Spleen (tissue), 7 donors: ENCODE data around the gene NRXN3.

Source experiments
- POLR2A ChIP-seq, 3 donors: fragments of 450-650 bp; IDR thresholded peaks; one replicate each; pipeline ENCODE4 v1.5.1; 2017; ENCODE audit warnings: antibody characterized with exemption in 3 of 3, mild to moderate bottlenecking in 1 of 3
- POLR2AphosphoS5 ChIP-seq, 3 donors: sonication (generic); formaldehyde crosslinking; IDR thresholded peaks; one replicate each; pipeline ENCODE4 v1.5.1; 2017; ENCODE audit warnings: antibody characterized with exemption in 3 of 3
- TF ChIP-seq, protein P1 (sequence below), 11 experiments: fragments of 200-600 bp in 7 of 11; fragments of 450-650 bp in 4 of 11; sonication (generic) in 4 of 11; IDR thresholded peaks in 8 of 11; conservative IDR thresholded peaks in 3 of 11; 1 replicate in 7 of 11; 2 replicates in 4 of 11; pipeline versions ENCODE4 v1.4.0 to v1.8.0; 2016 to 2021; ENCODE audit warnings: antibody characterized with exemption in 11 of 11, inconsistent platforms in 4 of 11, mild to moderate bottlenecking in 1 of 11
- donor health status: DM: no; HTN: no; CAD: no; lungs with moderate emphysema.
- donor health status: DM: no; HTN: no; CAD: no.
- donor health status: DM: no; HTN: no; CAD: no.

- no peak for TF ChIP-seq POLR2AphosphoS5 (IDR thresholded peaks at IDR 0.05)
- TF ChIP-seq, protein P1, sequence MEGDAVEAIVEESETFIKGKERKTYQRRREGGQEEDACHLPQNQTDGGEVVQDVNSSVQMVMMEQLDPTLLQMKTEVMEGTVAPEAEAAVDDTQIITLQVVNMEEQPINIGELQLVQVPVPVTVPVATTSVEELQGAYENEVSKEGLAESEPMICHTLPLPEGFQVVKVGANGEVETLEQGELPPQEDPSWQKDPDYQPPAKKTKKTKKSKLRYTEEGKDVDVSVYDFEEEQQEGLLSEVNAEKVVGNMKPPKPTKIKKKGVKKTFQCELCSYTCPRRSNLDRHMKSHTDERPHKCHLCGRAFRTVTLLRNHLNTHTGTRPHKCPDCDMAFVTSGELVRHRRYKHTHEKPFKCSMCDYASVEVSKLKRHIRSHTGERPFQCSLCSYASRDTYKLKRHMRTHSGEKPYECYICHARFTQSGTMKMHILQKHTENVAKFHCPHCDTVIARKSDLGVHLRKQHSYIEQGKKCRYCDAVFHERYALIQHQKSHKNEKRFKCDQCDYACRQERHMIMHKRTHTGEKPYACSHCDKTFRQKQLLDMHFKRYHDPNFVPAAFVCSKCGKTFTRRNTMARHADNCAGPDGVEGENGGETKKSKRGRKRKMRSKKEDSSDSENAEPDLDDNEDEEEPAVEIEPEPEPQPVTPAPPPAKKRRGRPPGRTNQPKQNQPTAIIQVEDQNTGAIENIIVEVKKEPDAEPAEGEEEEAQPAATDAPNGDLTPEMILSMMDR (IDR thresholded peaks at IDR 0.05 in 8 of 11, conservative IDR thresholded peaks at IDR 0.05 in 3 of 11), result no peak
- TF ChIP-seq POLR2A (IDR thresholded peaks at IDR 0.05), result no peak
These were observed 1332.1 kb downstream of the NRXN3 start for GRCh38 chr14:79502136-79502750.
